Small intestine (tissue), 7 donors: Measurements from ENCODE around the gene HSPA1L. TPM values are rescaled to one million over a fixed set of nuclear protein-coding genes. Genes with fewer than 3 reads are reported as not detected.
A peak's percentile ranks its signal among the peaks of the same experiment; 100 is the strongest.
"Not testable (repeated sequence)": the region's sequence is repeated elsewhere in the genome, so short reads cannot be mapped to it uniquely, and the experiment has no call there.

ENCODE experiments used
- DNase-seq, 2 donors: peaks; one replicate each; pipeline versions ENCODE4 v3.0.0 to v3.0.0-alpha.2; 2013
- FAIRE-seq: peaks from 2 replicates; lab custom pipeline; 2012; peaks lifted over from hg19 to GRCh38; lab: Jason Lieb, UNC
- H3K27ac ChIP-seq, 3 donors: one replicate each; pipeline ENCODE4 v1.5.1; 2013; ENCODE audit warnings: low read length in 2 of 3, mild to moderate bottlenecking in 2 of 3, control low read depth in 1 of 3, inconsistent platforms in 1 of 3, low read depth in 1 of 3, moderate library complexity in 1 of 3
- H3K27me3 ChIP-seq, 3 donors: one replicate each; pipeline ENCODE4 v1.6.1; 2013; ENCODE audit warnings: low read length in 3 of 3, inconsistent platforms in 1 of 3; ENCODE audit not compliant: control insufficient read depth in 3 of 3, insufficient read depth in 3 of 3
- H3K36me3 ChIP-seq, 3 donors: one replicate each; pipeline ENCODE4 v1.6.1; 2013; ENCODE audit warnings: low read length in 3 of 3, inconsistent platforms in 1 of 3, low read depth in 1 of 3, mild to moderate bottlenecking in 1 of 3, moderate library complexity in 1 of 3; ENCODE audit not compliant: control insufficient read depth in 3 of 3, insufficient read depth in 2 of 3
- H3K4me1 ChIP-seq, 3 donors: one replicate each; pipeline ENCODE4 v1.6.1; 2013; ENCODE audit warnings: low read length in 2 of 3, inconsistent platforms in 1 of 3, low read depth in 1 of 3, mild to moderate bottlenecking in 1 of 3, moderate library complexity in 1 of 3; ENCODE audit not compliant: control insufficient read depth in 3 of 3, insufficient read depth in 2 of 3
- H3K4me3 ChIP-seq, 3 donors: one replicate each; pipeline ENCODE4 v1.5.1; 2013; ENCODE audit warnings: low read length in 3 of 3, control low read depth in 1 of 3, inconsistent platforms in 1 of 3, low read depth in 1 of 3, mild to moderate bottlenecking in 1 of 3, moderate library complexity in 1 of 3
- H3K9me3 ChIP-seq, 2 donors: one replicate each; pipeline ENCODE4 v1.6.1; 2013; ENCODE audit warnings: low read depth in 1 of 2, low read length in 1 of 2; ENCODE audit not compliant: control insufficient read depth in 2 of 2, insufficient read depth in 1 of 2
- WGBS, 3 donors: extraction: QIAGEN DNeasy Blood & Tissue Kit; methylation state at CpG; one replicate each; pipeline ENCODE4 v1.1.7; 2013; 5-methylcytosine and 5-hydroxymethylcytosine counted together
- polyA plus RNA-seq, 4 donors: library from polyadenylated mRNA; stranded (reverse) in 3 of 4; unstranded in 1 of 4; fragments of 200-250 nt in 3 of 4; fragments of 120-200 nt in 1 of 4; gene quantifications; one replicate each; pipeline versions ENCODE4 v1.2.1 to v1.2.3, GENCODE V29; 2013
- donor health status: healthy with polysubstance abuse.
- donor health status: control.
- donor health status: control.
- donor health status: Bipolar disorder and iron deficiency.
- donor health status: healthy.

The HSPA1L gene
- polyA plus RNA-seq, 4 donors = 0.27 to 2.6 (median 1.1) TPM

- peak overlapping the region; percentile 53 to 100 (median 96) for H3K27ac ChIP-seq
- WGBS, 3 donors = 0% methylated on average over 13 of the region's 13 CpGs
- FAIRE-seq = no peak
These were observed 432 bp downstream of the HSPA1L start for GRCh38 chr6:31814677-31815024.

GRCh38 chr6:31813465-31813849 is 1.6 kb downstream of the HSPA1L start:
- Histone ChIP-seq H3K27me3 (no peaks in the 10 kb centered on the region), H3K9me3 (no peaks in the 10 kb centered on the region), H3K4me3 (no peak overlapping the region), H3K27ac (peak overlapping the region; percentile 80 to 100 (median 84)), H3K4me1 (peaks cover 2 to 19% (median 3%) of the 10 kb centered on the region in 3 donors), H3K36me3 (peaks cover 0 to 5% (median 0%) of the 10 kb centered on the region in 3 donors)
- no peak for FAIRE-seq
- WGBS, 3 donors = 87 to 95% (median 92%) methylated on average over 7 of the region's 7 CpGs
- no peak for DNase-seq

More at GRCh38 chr6:31814677-31815024, 432 bp downstream of the HSPA1L start:
- DNase-seq = peak; percentile 96 to 98
- H3K4me3 ChIP-seq = peak overlapping the region; percentile 34 to 87 (median 37)
- peaks cover 2 to 27% (median 6%) of the 10 kb centered on the region in 3 donors for H3K4me1 ChIP-seq
- H3K27me3 ChIP-seq = no peaks in the 10 kb centered on the region
- H3K36me3 ChIP-seq = peaks cover 0 to 9% (median 0%) of the 10 kb centered on the region in 3 donors
- H3K9me3 ChIP-seq = no peaks in the 10 kb centered on the region

DNA sequence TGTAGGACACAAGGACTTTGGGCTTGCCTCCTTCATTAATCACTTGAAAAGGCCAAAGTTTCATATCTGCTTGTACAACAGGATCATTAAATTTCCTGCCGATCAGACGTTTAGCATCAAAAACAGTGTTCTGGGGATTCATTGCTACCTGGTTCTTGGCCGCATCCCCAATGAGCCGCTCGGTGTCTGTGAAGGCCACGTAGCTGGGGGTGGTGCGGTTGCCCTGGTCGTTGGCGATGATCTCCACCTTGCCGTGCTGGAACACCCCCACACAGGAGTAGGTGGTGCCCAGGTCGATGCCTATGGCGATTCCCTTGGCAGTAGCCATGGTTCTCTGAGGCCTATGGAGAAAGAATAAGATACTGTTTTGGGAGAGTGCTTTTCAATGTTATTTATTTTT is 3.4 kb downstream of the HSPA1L start:
- Histone ChIP-seq H3K27ac (no peak overlapping the region), H3K4me1 (peaks cover 2 to 14% (median 3%) of the 10 kb centered on the region in 3 donors), H3K9me3 (no peaks in the 10 kb centered on the region), H3K36me3 (peaks cover 0 to 5% (median 0%) of the 10 kb centered on the region in 3 donors), H3K4me3 (no peak overlapping the region), H3K27me3 (no peaks in the 10 kb centered on the region)
- 89 to 94% (median 90%) methylated on average over 12 of the region's 12 CpGs for WGBS, 3 donors
- DNase-seq = no peak
- no peak for FAIRE-seq

DNA sequence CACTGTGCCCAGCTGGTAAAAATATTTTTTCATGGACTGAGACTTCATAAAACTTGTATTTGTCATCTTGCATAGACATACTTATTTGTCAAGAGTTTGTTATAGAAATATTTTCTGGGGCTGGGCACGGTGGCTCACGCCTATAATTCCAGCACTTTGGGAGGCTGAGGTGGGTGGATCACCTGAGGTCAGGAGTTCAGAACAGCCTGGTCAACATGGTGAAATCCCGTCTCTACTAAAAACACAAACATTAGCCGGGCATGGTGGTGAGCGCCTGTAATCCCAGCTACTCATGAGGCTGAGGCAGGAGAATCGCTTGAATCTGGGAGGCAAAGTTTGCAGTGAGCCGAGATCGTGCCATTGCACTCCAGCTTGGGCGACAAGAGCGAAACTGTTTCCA is 6.5 kb downstream of the HSPA1L start:
- Histone ChIP-seq H3K36me3 (peaks cover 0 to 10% (median 0%) of the 10 kb centered on the region in 3 donors), H3K4me1 (peaks cover 0 to 15% (median 0%) of the 10 kb centered on the region in 3 donors)
- not testable (repeated sequence) for FAIRE-seq, H3K27ac ChIP-seq, H3K27me3 ChIP-seq, DNase-seq, H3K4me3 ChIP-seq, H3K9me3 ChIP-seq
- 90 to 93% (median 90%) methylated on average over 10 of the region's 10 CpGs for WGBS, 3 donors

GRCh38 chr6:31806470-31807272 is 8.4 kb downstream of the HSPA1L start, which contains the start of gene LSM2:
Gene LSM2, minus strand, starts transcription at chr6:31806966. Its CDS starts 209 bp downstream, at chr6:31806757.
- DNase-seq = peak; percentile 99
- FAIRE-seq = no peak
- peak within 1 kb of the TSS; percentile 71 to 84 (median 80) for H3K4me3 ChIP-seq
- H3K4me1 ChIP-seq = peaks cover 0 to 12% (median 0%) of the 10 kb centered on the region in 3 donors
- H3K36me3 ChIP-seq = peaks cover 0 to 24% (median 1%) of the 10 kb centered on the region in 3 donors
- peak within 1 kb of the TSS; percentile 91 to 96 (median 93) for H3K27ac ChIP-seq
- 0% methylated on average over 48 to 51 of the region's 51 CpGs for WGBS, 3 donors
- H3K27me3 ChIP-seq = no peaks in the 10 kb centered on the region
- H3K9me3 ChIP-seq = no peaks in the 10 kb centered on the region

GRCh38 chr6:31805939-31806469 is 9.1 kb downstream of the HSPA1L start:
- Histone ChIP-seq H3K4me1 (peaks cover 0 to 12% (median 0%) of the 10 kb centered on the region in 3 donors), H3K4me3 (peak overlapping the region; percentile 71 to 84 (median 80)), H3K27me3 (no peaks in the 10 kb centered on the region), H3K9me3 (no peaks in the 10 kb centered on the region), H3K36me3 (peaks cover 0 to 28% (median 5%) of the 10 kb centered on the region in 3 donors), H3K27ac (peak overlapping the region; percentile 91 to 96 (median 93))
- no peak for DNase-seq
- 13 to 16% (median 14%) methylated on average over 7 of the region's 7 CpGs for WGBS, 3 donors
- FAIRE-seq = no peak

DNA sequence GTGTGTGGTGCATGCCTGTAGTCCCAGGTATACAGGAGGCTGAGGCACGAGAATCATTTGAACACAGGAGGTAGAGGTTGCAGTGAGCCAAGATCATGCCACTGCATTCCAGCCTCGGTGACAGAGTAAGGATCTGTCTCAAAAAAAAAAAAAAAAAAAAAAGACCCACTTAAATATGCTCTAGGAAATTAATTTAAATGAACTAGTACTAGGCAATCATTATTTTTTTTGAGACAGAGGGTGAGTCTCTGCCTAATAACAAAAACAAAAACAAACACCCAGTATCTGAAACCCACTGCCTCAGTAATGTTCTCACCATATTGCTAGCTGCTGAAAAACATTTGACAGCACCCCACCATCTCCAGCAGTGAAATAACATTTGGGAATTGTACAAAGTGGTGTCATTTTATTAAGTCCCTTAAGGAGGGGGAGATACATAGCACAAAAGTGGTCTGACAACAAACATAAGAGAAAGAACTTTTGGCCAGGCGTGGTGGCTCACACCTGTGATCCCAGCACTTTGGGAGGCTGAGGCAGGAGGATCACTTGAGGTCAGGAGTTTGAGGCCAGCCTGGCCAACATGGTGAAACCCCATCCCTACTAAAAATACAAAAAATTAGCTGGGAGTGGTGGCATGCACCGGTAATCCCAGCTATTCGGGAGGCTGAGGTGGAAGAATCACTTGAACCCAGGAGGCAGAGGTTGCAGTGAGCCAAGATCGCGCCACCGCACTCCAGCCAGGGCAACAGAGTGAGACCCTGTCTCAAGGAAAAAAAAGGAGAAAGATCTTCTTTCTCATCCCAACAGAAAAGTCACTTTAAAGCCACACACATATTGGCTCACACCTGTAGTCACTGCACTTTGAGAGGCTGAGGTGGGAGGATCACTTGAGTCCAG is 13.8 kb downstream of the HSPA1L start:
- not testable (repeated sequence) for H3K9me3 ChIP-seq, H3K4me3 ChIP-seq, DNase-seq, H3K27ac ChIP-seq, FAIRE-seq, H3K27me3 ChIP-seq, H3K4me1 ChIP-seq
- H3K36me3 ChIP-seq = peaks cover 0 to 41% (median 5%) of the 10 kb centered on the region in 3 donors
- 92 to 97% (median 97%) methylated on average over 8 of the region's 8 CpGs for WGBS, 3 donors

DNA sequence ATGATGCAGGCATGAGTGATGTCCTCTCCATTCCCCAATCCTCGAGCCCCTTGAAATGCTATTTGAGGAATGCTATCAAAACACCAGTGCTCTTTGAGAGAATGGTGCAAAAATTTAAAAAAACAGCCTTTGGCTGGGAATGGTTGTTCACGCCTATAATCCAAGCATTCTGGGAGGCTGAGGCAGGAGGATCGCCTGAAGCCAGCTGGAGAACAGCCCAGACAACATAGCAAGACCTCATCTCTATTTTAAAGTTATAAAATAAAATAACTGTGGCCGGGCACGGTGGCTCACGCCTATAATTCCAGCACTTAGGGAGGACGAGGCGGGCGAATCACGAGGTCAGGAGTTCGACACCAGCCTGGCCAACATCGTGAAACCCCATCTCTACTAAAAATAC is 15.3 kb downstream of the HSPA1L start:
- peaks cover 0 to 5% (median 0%) of the 10 kb centered on the region in 3 donors for H3K4me1 ChIP-seq
- no peaks in the 10 kb centered on the region for H3K9me3 ChIP-seq
- no peak overlapping the region for H3K4me3 ChIP-seq
- 87 to 97% (median 93%) methylated on average over 12 of the region's 12 CpGs for WGBS, 3 donors
- no peak for DNase-seq
- no peak for FAIRE-seq
- H3K36me3 ChIP-seq = peaks cover 0 to 41% (median 5%) of the 10 kb centered on the region in 3 donors
- no peak overlapping the region for H3K27ac ChIP-seq
- no peaks in the 10 kb centered on the region for H3K27me3 ChIP-seq
